GM12878 (cell line): ENCODE measurements around the gene NRN1L. TPM values are rescaled to one million over a fixed set of nuclear protein-coding genes. Genes with fewer than 3 reads are reported as not detected.

ENCODE experiments used
- ATAC-seq: fragments of 200-7000 bp; cut with Tn5 transposase; 3 replicates; pipeline ENCODE4 v1.9.1; 2020; ENCODE audit warnings: mild to moderate bottlenecking, moderate library complexity
- BruUV-seq: library from RNA; stranded (reverse); fragments of 400-500 nt; replicated peaks from 2 replicates; lab custom pipeline; 2021; lab: Mats Ljungman, UMichigan
- CTCF ChIA-PET: fragments of 300-600 bp; sonication (Branson Sonifier 250); formaldehyde crosslinking; extraction: SDS; loops from one replicate; lab custom pipeline; 2021; ENCODE audit warnings: inconsistent platforms; lab: Yijun Ruan, JAX
- POLR2A ChIA-PET: fragments of 350-600 bp; formaldehyde crosslinking; extraction: SDS; loops from one replicate; lab custom pipeline; 2021; ENCODE audit warnings: inconsistent platforms; lab: Charles Lee
- RAD21 ChIA-PET: fragments of 300-600 bp; sonication (Branson Sonifier 250); formaldehyde crosslinking; loops from one replicate; lab custom pipeline; 2023; ENCODE audit warnings: antibody characterized with exemption; ENCODE audit not compliant: unreplicated experiment; lab: Charles Lee
- SMC1A ChIA-PET: fragments of 300-600 bp; sonication (Branson Sonifier 250); formaldehyde crosslinking; loops from one replicate; lab custom pipeline; 2023; ENCODE audit not compliant: unreplicated experiment, uncharacterized antibody; lab: Charles Lee
- DNase-seq: peaks from one replicate; pipeline ENCODE4 v3.0.0-alpha.2; 2011; ENCODE audit warnings: low read depth, low spot score
- FAIRE-seq: peaks from 3 replicates; lab custom pipeline; 2011; peaks lifted over from hg19 to GRCh38; lab: Jason Lieb, UNC
- H2AFZ ChIP-seq: 2 replicates; pipeline ENCODE4 v1.6.0; 2011; ENCODE audit warnings: low read depth, low read length, control low read depth; ENCODE audit not compliant: control insufficient read depth
- H3K27ac ChIP-seq: 2 replicates; pipeline ENCODE4 v1.5.1; 2011; ENCODE audit warnings: control low read depth; ENCODE audit not compliant: control insufficient read depth, insufficient read depth
- H3K27me3 ChIP-seq, 2 experiments: replicated peaks in 1 of 2; 2 replicates each; pipeline versions ENCODE4 v1.6.0 to v1.6.1; 2011; ENCODE audit warnings: low read length in 1 of 2; ENCODE audit not compliant: control insufficient read depth in 2 of 2, insufficient read depth in 2 of 2
- H3K36me3 ChIP-seq, 2 experiments: 2 replicates each; pipeline ENCODE4 v1.5.1; 2011; ENCODE audit warnings: low read length in 1 of 2; ENCODE audit not compliant: control insufficient read depth in 2 of 2, insufficient read depth in 2 of 2
- H3K4me1 ChIP-seq: 2 replicates; pipeline ENCODE4 v1.6.1; 2011; ENCODE audit warnings: mild to moderate bottlenecking, low read length, moderate library complexity, mixed read lengths; ENCODE audit not compliant: control insufficient read depth, insufficient read depth
- H3K4me2 ChIP-seq: 2 replicates; pipeline ENCODE4 v1.6.0; 2011; ENCODE audit warnings: control low read depth; ENCODE audit not compliant: control insufficient read depth, insufficient read depth
- H3K4me3 ChIP-seq: fragments of 200-600 bp; sonication (generic); 2 replicates; pipeline ENCODE4 v1.5.1; 2016
- H3K79me2 ChIP-seq: 2 replicates; pipeline ENCODE4 v1.6.0; 2011; ENCODE audit warnings: low read length; ENCODE audit not compliant: control insufficient read depth, insufficient read depth
- H3K9ac ChIP-seq: 2 replicates; pipeline ENCODE4 v1.8.0; 2011; ENCODE audit warnings: low read length, control low read depth, mixed read lengths; ENCODE audit not compliant: control insufficient read depth, insufficient read depth
- H3K9me3 ChIP-seq: replicated peaks from 3 replicates; pipeline ENCODE4 v1.5.1; 2011; ENCODE audit warnings: mild to moderate bottlenecking, low read length; ENCODE audit not compliant: control insufficient read depth, insufficient read depth
- H4K20me1 ChIP-seq: 2 replicates; pipeline ENCODE4 v1.6.0; 2011; ENCODE audit not compliant: control insufficient read depth, insufficient read depth
- CHD4 ChIP-seq: fragments of 200-600 bp; sonication (generic); IDR thresholded peaks from 2 replicates; pipeline ENCODE4 v1.6.1; 2016; ENCODE audit warnings: mild to moderate bottlenecking
- ESRRA ChIP-seq: IDR thresholded peaks from 2 replicates; pipeline ENCODE4 v1.6.1; 2012; ENCODE audit warnings: mild to moderate bottlenecking, low read length, improper control_type of control experiment
- MXI1 ChIP-seq: fragments of 150-350 bp; IDR thresholded peaks from 2 replicates; pipeline ENCODE4 v1.6.1; 2011; ENCODE audit warnings: low read depth, mild to moderate bottlenecking, inconsistent platforms, low read length, improper control_type of control experiment
- NR2C2 ChIP-seq: IDR thresholded peaks from 2 replicates; pipeline ENCODE4 v1.6.1; 2011; ENCODE audit warnings: borderline replicate concordance, low read depth; ENCODE audit not compliant: control insufficient read depth, insufficient read length
- SMAD5 ChIP-seq: IDR thresholded peaks from 2 replicates; pipeline ENCODE4 v1.6.1; 2016; ENCODE audit warnings: antibody characterized with exemption, low read depth
- SREBF2 ChIP-seq: IDR thresholded peaks from 2 replicates; pipeline ENCODE4 v1.6.1; 2012; ENCODE audit warnings: mild to moderate bottlenecking, low read length
- WGBS: methylation state at CpG from one replicate; pipeline ENCODE4 v1.1.6; 2016; ENCODE audit warnings: low lambda C conversion rate; ENCODE audit not compliant: insufficient replicate concordance, insufficient coverage; ENCODE audit errors: missing lambda C conversion rate; 5-methylcytosine and 5-hydroxymethylcytosine counted together
- in situ Hi-C: fragments of 300-500 bp; cut with MboI; formaldehyde crosslinking; loops from 9 replicates; pipeline ENCODE4 v1.14.3; 2018; ENCODE audit warnings: mixed read lengths
- intact Hi-C: fragments of 100-400 bp; cut with micrococcal nuclease; formaldehyde crosslinking; loops from one replicate; pipeline ENCODE4 v1.14.2; 2022; ENCODE audit not compliant: unreplicated experiment
- polyA plus RNA-seq, 11 experiments: library from polyadenylated mRNA; depleted of rRNA in 4 of 11; unstranded in 6 of 11; stranded (reverse) in 5 of 11; fragments of >200 nt; fragmentation: Nextera tagmentation in 4 of 11; fragmentation: Illumina TruSeq in 1 of 11; extraction: Ambion mirVana in 4 of 11; extraction: Trizol in 1 of 11; gene quantifications; 1 replicate in 1 of 11; 2 replicates in 10 of 11; pipeline versions ENCODE4 v1.2.1 to v1.2.3, GENCODE V29; 2011 to 2016; ENCODE audit warnings: inconsistent platforms in 2 of 11, missing spikeins in 2 of 11, low read depth in 1 of 11
- total RNA-seq, 4 experiments: library from RNA; depleted of rRNA in 3 of 4; stranded (reverse); fragments of >200 nt in 3 of 4; fragmentation: Illumina TruSeq in 1 of 4; extraction: Trizol in 1 of 4; gene quantifications; 2 replicates each; pipeline versions ENCODE4 v1.2.1 to v1.2.3, GENCODE V29; 2013 to 2021
- TF ChIP-seq, protein P1 (sequence below): IDR thresholded peaks from 2 replicates; pipeline ENCODE4 v1.6.1; 2012; ENCODE audit warnings: improper control_type of control experiment, low read depth, low read length; ENCODE audit not compliant: insufficient replicate concordance
- TF ChIP-seq, protein P2 (sequence below): fragments of 450-650 bp; IDR thresholded peaks from 2 replicates; pipeline ENCODE4 v1.6.1; 2017; ENCODE audit warnings: borderline replicate concordance

Gene NRN1L
- total and polyA plus RNA-seq, 10 of the 15 experiments (the other 5 are each of a cell fraction or from before 2014, with no cell fraction given): 0.11 to 0.99 (median 0.28) TPM; not detected in 3

DNA sequence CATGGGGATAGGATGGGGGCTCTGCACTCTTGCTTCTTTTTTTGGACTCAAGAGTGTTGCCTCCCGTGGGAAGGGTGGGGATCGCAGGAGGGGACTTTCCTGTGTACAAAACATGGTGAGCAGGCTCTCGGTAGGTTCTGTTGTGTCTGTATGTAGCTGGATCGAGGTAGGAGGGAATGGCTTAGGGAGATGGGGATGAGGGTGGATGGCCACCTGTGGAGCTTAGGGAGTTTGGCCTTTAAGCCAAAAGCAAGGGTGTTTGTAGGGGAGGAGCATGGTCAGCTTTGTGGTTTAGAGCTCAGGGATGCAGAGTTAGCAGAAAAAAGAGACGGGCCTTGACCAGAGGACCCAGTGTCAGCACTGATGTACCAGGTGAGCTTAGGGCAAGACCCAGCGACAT lies 22.8 kb upstream of the NRN1L start (continued):
- TF ChIP-seq, protein P1, sequence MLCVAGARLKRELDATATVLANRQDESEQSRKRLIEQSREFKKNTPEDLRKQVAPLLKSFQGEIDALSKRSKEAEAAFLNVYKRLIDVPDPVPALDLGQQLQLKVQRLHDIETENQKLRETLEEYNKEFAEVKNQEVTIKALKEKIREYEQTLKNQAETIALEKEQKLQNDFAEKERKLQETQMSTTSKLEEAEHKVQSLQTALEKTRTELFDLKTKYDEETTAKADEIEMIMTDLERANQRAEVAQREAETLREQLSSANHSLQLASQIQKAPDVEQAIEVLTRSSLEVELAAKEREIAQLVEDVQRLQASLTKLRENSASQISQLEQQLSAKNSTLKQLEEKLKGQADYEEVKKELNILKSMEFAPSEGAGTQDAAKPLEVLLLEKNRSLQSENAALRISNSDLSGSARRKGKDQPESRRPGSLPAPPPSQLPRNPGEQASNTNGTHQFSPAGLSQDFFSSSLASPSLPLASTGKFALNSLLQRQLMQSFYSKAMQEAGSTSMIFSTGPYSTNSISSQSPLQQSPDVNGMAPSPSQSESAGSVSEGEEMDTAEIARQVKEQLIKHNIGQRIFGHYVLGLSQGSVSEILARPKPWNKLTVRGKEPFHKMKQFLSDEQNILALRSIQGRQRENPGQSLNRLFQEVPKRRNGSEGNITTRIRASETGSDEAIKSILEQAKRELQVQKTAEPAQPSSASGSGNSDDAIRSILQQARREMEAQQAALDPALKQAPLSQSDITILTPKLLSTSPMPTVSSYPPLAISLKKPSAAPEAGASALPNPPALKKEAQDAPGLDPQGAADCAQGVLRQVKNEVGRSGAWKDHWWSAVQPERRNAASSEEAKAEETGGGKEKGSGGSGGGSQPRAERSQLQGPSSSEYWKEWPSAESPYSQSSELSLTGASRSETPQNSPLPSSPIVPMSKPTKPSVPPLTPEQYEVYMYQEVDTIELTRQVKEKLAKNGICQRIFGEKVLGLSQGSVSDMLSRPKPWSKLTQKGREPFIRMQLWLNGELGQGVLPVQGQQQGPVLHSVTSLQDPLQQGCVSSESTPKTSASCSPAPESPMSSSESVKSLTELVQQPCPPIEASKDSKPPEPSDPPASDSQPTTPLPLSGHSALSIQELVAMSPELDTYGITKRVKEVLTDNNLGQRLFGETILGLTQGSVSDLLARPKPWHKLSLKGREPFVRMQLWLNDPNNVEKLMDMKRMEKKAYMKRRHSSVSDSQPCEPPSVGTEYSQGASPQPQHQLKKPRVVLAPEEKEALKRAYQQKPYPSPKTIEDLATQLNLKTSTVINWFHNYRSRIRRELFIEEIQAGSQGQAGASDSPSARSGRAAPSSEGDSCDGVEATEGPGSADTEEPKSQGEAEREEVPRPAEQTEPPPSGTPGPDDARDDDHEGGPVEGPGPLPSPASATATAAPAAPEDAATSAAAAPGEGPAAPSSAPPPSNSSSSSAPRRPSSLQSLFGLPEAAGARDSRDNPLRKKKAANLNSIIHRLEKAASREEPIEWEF: no peak

GRCh38 chr16:67862623-67863583 lies 21.8 kb upstream of the NRN1L start:
- no TSS peak for BruUV-seq
- no peaks in the 10 kb centered on the region for H3K9me3 ChIP-seq
- peaks cover 16 to 18% of the 10 kb centered on the region in 2 experiments for H3K36me3 ChIP-seq
- H3K4me2 ChIP-seq: no peak overlapping the region
- H3K27ac ChIP-seq: no peak overlapping the region
- ChIA-PET RAD21 (interaction anchor here (1.0 kb wide), 1 partner anchor 46 kb away, joined by 3 read pairs; no protein-coding TSS in a partner anchor), SMC1A (interaction anchor here (0.7 to 1.4 kb wide), 4 partner anchors 15 to 46 kb away, joined by 3 to 5 read pairs (median 3); partner anchors contain the start of gene PSKH1), POLR2A (no interaction called here), CTCF (interaction anchor here (0.7 to 6.5 kb wide), 5 partner anchors 20 to 66 kb away, joined by 3 to 53 read pairs (median 4); no protein-coding TSS in a partner anchor)
- H3K4me3 ChIP-seq: no peak overlapping the region
- ATAC-seq: no peak
- H3K9ac ChIP-seq: no peak overlapping the region
- H4K20me1 ChIP-seq: 0 out of 2 replicates have a peak, but pooled peaks cover 9% of the 10 kb centered on the region
- DNase-seq: no peak
- H3K27me3 ChIP-seq: no peaks in the 10 kb centered on the region
- 85% methylated on average over 11 of the region's 11 CpGs for WGBS
- H3K79me2 ChIP-seq: peaks cover 33% of the 10 kb centered on the region
- TF ChIP-seq ESRRA: no peak
- TF ChIP-seq, protein P2, sequence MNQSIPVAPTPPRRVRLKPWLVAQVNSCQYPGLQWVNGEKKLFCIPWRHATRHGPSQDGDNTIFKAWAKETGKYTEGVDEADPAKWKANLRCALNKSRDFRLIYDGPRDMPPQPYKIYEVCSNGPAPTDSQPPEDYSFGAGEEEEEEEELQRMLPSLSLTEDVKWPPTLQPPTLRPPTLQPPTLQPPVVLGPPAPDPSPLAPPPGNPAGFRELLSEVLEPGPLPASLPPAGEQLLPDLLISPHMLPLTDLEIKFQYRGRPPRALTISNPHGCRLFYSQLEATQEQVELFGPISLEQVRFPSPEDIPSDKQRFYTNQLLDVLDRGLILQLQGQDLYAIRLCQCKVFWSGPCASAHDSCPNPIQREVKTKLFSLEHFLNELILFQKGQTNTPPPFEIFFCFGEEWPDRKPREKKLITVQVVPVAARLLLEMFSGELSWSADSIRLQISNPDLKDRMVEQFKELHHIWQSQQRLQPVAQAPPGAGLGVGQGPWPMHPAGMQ: no peak
- no peak for TF ChIP-seq SREBF2
- TF ChIP-seq MXI1: no peak
- no peak for TF ChIP-seq CHD4
- TF ChIP-seq NR2C2: no peak
- TF ChIP-seq SMAD5: no peak
- no peaks in the 10 kb centered on the region for H3K4me1 ChIP-seq
- intact Hi-C loops: no loop called here
- in situ Hi-C loops: no loop called here
- FAIRE-seq: no peak
- H2AFZ ChIP-seq: no peak overlapping the region
